ENCODE measurements around the gene HNRNPR.
"Not testable (repeated sequence)": the region's sequence is repeated elsewhere in the genome, so short reads cannot be mapped to it uniquely, and the experiment has no call there.

The HNRNPR gene

GRCh38 chr1:23344111-23344986 lies at the start of gene HNRNPR:
Gene HNRNPR, minus strand, starts transcription at chr1:23344284. Its CDS starts 3,276 bp downstream, at chr1:23341008.
- peak; percentile 99 to 100 for DNase-seq (ENCODE audit: low read depth in 2 of 2)

GRCh38 chr1:23393706-23394105 lies 49.6 kb upstream of the HNRNPR start:
- DNase-seq (ENCODE audit: low read depth in 2 of 2): no peak

GRCh38 chr1:23392125-23392855 lies 48.2 kb upstream of the HNRNPR start:
- DNase-seq (ENCODE audit: low read depth in 2 of 2): no peak

GRCh38 chr1:23389837-23390321 lies 45.8 kb upstream of the HNRNPR start:
- DNase-seq (ENCODE audit: low read depth in 2 of 2): no peak

- DNase-seq (ENCODE audit: low read depth in 2 of 2): no peak
These were observed 43.4 kb upstream of the HNRNPR start for GRCh38 chr1:23387494-23387893.

- no peak for DNase-seq (ENCODE audit: low read depth in 2 of 2)
These were observed 41.1 kb upstream of the HNRNPR start for GRCh38 chr1:23385119-23385621.

- no peak for DNase-seq (ENCODE audit: low read depth in 2 of 2)
These were observed 40.4 kb upstream of the HNRNPR start for GRCh38 chr1:23384312-23385058.

GRCh38 chr1:23383577-23384311 lies 39.7 kb upstream of the HNRNPR start:
- no peak for DNase-seq (ENCODE audit: low read depth in 2 of 2)

GRCh38 chr1:23381233-23381885 lies 37.3 kb upstream of the HNRNPR start:
- no peak for DNase-seq (ENCODE audit: low read depth in 2 of 2)

- no peak for DNase-seq (ENCODE audit: low read depth in 2 of 2)
These were observed 36.6 kb upstream of the HNRNPR start for GRCh38 chr1:23380719-23381118.

- not testable (repeated sequence) for DNase-seq (ENCODE audit: low read depth in 2 of 2)
These were observed 36.2 kb upstream of the HNRNPR start for GRCh38 chr1:23380236-23380635.

- DNase-seq (ENCODE audit: low read depth in 2 of 2): no peak
These were observed 33.1 kb upstream of the HNRNPR start for GRCh38 chr1:23376890-23377811.

- not testable (repeated sequence) for DNase-seq (ENCODE audit: low read depth in 2 of 2)
These were observed 30.1 kb upstream of the HNRNPR start for GRCh38 chr1:23374079-23374735.

- DNase-seq (ENCODE audit: low read depth in 2 of 2): no peak
These were observed 28.1 kb upstream of the HNRNPR start for GRCh38 chr1:23371987-23372880.

- DNase-seq (ENCODE audit: low read depth in 2 of 2): no peak
These were observed 26.9 kb upstream of the HNRNPR start for GRCh38 chr1:23370709-23371584.

- DNase-seq (ENCODE audit: low read depth in 2 of 2): no peak
These were observed 26.2 kb upstream of the HNRNPR start for GRCh38 chr1:23370330-23370708.

All from stimulated activated CD4-positive, alpha-beta T cell treated with anti-CD3 and anti-CD28 coated beads, Interleukin-15, amount 100 ng/mL, for 48 hours (primary cell).